ENCODE measurements around the gene ANO10.
A peak's percentile ranks its signal among the peaks of the same experiment; 100 is the strongest.
"Not testable (repeated sequence)": the region's sequence is repeated elsewhere in the genome, so short reads cannot be mapped to it uniquely, and the experiment has no call there.

ANO10 gene

DNA sequence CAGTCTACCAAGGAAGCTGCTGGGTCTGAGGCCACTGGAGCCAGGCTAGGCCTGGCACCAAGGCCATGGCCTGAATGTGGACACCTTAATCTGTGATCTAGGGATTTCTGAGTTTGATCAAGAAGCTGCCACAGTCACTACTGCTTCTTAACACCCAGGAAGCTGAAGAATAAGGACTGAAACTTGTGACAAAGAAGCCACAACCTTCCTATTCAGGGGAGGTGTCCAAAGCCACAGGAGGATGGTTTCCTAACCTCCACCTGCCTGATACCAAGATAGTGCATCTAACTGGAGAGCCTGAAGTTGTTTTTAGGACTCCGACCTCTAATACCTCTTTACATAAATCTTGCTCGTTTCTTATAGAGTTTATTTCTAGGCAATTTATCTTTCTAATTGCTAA, 5.5 kb upstream of the ANO10 start:
- DNase-seq = peak; percentile 5

DNA sequence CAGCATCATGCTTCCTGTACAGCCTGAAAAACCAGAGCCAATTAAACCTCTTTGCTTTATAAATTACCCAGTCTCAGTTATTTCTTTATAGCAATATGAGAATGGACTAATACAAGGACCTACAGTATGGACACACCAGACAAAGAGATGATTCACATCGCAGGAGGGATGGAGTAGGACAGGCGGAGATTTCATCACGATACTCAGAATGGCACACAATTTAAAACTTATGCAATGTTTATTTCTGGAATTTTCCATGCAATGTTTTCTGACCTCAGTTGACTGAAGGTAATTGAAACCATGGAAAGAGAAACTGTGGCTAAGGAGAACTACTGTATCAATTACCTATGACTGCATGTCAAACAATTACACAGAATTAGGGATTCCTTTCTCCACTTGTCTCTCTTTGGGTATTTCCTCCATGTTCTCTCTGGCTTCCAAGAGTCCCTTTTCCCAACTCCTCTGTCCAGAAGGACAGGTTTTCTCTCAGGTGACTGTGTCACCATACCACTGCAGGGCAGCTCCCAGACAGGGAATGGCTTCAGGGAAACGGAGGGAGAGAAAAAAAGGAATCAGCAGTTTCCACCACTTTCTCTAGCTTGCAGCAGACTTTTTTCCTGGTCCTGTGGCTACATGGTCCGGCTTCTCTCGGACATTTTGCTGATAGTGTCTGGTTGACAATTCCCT, 3.0 kb upstream of the ANO10 start:
- DNase-seq = no peak

DNA sequence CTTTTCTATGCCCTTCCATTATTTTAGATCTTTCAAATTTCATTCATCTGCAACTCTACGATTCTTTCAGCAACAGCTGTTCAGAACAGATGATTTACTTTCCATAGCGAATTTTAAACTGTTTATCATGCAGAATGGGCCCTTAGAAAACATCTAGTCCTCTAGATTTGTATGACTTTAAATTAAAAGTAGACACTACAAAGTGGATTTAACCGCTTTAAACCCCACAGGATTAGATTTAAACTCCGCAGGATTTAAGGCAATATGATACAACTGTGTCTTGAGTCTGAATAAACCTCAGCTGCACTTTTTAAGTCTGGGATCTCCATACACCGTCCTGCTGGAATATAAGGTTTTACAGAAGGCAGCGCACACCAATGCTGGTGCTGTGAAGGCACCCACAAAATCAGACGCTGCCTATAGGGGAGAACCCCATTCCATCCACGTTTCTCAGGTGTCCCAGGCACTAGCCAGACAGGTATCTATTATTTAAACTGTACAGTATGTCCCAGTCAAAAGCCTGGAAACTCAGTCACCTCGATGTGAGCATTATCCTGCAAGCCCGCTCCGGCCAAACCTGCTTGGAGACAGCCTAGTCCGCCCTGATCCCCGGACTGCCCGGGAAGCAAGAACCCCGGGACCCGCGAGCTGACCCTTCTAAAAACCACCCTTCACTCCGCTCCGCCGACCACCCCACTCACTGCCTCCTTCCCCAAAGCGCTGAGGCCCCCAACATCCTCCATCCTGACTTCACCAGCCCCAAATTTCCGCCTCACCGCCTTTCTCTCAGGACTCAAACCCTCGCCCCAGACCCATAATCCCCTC, 768 bp downstream of the ANO10 start:
- no peak for DNase-seq

DNA sequence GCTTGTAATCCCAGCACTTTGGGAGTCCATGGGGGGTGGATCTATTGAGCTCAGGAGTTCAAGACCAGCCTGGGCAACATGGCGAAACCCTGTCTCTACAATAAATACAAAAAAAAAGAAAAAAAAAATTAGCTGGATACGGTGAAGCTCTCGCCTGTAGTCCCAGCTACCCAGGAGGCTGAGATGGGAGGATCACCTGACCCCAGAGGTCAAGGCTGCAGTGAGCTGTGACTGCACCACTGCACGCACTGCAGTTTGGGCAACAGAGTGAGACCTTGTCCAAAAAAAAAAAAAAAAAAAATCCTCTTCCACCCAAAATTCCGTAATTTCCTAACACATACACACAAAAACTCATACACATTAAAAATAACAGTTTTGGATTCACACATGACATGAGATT, 2.2 kb downstream of the ANO10 start:
- no peak for DNase-seq

DNA sequence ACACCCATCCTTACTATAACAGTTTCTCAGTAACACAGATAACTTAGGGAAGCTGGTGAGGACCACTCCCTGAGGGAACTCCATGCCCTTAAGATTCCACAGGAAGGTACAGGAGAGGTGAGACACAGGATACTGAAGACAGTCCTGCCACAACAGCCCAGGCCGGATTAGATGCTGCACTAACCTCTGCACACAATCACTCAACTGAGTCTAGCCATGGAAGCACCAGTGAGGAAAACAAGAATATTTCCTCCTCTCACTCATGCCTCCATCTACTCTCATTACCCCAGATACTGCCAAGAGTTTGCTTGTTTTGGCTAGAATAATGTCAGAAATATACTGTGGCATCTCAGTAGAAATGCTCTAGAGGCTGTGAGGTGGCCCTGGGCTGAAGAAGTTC, 3.7 kb downstream of the ANO10 start:
- DNase-seq = no peak

DNA sequence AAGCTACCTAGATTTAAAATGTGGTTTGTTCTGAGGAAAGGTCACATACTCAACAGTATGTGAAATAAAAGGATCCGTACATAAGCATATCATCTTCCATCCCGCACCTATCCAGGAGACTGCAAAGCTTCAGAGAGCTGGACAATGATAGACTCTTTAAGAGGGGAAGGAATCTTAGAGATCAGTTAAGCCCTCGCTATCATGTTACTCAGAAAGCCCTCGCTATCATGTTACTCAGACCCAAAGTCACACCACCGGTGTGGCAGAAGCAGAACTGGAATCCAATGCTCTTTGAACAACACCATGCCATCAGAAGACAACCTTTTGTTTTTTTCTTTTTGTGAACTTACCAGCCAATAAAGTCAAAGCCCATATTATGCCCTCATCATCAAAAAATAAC, 5.8 kb downstream of the ANO10 start:
- no peak for DNase-seq

DNA sequence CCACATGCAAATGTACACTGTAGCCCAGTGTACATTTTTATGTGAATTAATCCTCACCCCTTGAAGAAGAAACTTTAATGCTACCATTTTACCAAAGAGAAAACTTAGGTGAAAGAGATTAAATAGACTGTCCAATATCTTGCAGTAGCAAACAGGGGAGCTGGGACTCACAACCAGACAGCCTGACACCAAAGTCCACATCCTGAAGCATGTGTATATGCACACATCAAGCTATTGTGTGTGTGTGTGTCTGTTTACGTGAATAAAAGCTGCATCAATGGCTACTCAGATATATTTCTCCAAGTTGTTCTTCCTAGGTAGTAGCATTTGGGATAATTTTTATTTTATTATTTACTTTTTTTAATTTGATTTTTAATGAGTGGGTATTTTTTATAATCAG, 6.7 kb downstream of the ANO10 start:
- no peak for DNase-seq

DNA sequence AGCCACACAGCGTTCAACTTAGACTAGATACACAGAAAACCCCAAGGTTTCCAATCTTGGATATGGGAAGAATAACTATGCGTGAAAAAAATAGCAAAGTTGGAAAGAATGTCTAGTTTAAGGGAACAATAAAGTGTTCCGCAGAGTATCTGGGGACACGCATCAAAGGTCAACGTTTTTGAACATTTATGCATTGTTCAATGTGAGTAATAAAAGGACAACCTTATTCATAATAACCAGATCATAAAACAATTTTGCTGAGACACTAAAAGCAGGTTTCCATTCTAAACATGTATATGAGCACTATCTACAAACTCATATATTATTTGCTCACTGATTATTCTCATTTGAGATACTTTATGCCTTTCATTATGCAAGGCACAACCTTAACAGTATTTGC, 7.8 kb downstream of the ANO10 start:
- DNase-seq = no peak

DNA sequence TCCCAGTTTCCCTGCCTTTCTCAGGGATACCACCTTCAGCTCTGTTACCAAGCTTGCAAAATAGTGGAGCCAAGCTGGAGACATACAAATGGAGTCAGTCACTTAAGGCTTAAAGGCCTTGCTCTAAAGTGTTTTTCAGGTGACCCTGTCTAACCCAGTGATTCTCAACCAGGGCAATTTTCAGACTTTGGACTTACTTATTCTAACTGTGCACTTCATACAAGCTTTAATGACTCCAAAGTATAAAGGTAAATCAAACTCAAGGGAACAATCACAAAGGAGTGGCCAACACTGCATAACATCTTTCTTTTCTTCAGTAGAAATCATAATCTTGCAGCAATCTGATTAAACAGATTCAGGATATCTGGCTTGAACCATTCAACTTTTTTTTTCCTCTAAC, 9.4 kb downstream of the ANO10 start:
- DNase-seq = no peak

DNA sequence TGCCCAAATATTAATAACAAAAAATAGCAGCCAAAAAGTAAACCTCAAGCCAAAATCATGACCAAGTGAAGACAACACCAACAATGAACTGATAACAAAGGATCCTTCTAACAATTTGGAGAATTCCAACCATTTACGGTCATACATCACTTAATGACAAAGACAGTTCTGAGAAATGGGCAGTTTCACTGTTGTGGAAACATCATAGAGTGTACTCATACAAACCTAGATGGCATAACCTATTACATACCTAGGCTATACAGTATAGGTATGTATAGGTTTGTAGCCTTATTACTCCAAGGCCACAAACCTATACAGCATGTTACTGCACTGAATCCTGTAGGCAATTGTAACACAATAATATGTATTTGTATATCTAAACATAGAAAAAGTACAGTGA, 12.4 kb downstream of the ANO10 start:
- no peak for DNase-seq

DNA sequence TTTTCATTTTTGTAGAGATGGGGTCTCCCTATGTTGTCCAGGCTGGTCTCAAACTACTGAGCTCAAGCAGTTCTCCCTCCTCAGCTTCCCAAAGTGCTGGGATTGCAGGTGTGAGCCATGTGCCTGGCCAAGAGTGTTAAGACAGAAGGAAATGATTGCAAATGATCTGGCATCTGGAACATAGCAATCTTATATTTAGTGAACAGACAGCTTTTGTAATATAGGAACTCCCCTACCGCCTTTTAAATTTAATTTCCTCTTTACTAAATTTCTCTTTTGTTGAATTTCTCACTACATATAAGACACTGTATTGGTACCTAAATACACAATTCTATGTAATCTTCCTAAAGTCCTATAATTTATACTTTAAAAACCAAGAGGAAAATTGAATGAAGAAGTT, 13.1 kb downstream of the ANO10 start:
- DNase-seq = no peak

DNA sequence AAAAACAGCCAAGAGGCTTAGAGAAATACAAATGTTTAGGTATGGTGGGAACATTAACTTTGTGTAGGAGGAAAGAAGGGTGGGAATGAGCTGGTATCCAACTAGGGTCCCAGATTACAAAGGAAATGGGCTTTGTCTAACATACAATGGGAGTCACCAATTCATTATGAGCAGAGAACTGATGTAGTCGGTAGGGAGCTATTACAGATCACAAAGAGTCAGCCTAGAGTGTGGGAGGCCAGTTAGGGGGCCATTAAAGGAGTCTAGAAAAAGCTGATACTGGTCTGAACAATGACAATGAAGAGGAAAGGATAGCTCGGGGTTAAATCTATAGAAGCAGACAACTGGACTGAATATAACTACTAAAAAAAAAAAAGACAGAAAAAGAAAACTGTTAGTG, 15.5 kb downstream of the ANO10 start:
- DNase-seq = no peak

DNA sequence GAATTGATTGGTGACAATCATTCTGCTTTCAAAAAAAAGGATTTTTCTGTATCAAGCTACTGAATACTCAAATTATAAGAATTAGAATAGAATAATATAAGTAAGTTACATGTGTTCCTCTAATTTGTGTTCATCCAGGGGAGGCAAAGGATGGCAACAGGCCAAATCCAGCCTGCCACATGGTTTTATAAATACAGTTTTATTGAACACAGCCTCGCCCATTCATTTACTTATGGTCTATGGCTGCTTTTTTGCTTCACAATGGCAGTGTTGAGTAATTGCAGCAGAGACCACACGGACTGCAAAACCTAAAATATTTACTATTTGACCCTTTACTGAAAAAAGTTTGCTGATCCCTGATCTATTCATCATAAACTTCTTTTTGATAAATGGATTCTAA, 21.9 kb downstream of the ANO10 start:
- DNase-seq = not testable (repeated sequence)

DNA sequence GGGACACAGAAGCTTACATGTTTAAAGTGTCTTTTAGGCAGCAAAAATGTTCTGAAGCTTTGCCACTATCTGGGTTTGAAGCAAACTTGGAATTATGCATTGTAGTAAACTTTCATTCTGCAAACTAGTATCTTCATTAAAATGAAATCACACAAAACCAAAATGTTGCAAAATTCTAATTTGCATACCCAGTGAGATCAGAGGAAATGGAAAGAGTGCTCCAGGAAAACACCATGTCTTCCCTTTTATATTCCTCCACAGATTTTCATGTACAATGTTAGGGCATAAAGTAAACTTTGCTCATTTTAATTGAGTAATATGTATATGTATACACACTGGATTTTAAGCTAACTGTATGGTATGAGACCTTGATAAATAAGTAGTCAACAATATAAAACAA, 23.9 kb downstream of the ANO10 start:
- no peak for DNase-seq

DNA sequence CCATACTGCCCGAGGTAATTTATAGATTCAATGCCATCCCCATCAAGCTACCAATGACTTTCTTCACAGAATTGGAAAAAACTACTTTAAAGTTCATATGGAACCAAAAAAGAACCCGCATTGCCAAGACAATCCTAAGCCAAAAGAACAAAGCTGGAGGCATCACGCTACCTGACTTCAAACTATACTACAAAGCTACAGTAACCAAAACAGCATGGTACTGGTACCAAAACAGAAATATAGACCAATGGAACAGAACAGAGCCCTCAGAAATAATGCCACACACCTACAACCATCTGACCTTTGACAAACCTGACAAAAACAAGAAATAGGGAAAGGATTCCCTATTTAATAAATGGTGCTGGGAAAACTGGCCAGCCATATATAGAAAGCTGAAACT, 25.6 kb downstream of the ANO10 start:
- not testable (repeated sequence) for DNase-seq

DNA sequence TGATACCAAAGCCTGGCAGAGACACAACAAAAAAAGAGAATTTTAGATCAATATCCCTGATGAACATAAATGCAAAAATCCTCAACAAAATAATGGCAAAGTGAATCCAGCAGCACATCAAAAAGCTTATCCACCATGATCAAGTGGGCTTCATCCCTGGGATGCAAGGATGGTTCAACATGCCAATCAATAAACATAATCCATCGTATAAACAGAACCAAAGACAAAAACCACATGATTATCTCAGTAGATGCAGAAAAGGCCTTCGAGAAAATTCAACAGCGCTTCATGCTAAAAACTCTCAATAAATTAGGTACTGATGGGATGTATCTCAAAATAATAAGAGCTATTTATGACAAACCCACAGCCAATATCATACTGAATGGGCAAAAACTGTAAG, 26.5 kb downstream of the ANO10 start:
- not testable (repeated sequence) for DNase-seq

DNA sequence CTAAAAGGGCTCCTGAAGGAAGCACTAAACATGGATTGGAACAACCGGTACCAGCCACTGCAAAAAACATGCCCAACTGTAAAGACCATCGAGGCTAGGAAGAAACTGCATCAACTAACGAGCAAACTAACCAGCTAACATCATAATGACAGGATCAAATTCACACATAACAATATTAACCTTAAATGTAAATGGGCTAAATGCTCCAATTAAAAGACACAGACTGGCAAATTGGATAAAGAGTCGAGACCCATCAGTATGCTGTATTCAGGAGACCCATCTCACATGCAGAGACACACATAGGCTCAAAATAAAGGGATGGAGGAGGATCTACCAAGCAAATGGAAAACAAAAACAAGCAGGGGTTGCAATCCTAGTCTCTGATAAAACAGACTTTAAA, 28.2 kb downstream of the ANO10 start:
- not testable (repeated sequence) for DNase-seq

DNA sequence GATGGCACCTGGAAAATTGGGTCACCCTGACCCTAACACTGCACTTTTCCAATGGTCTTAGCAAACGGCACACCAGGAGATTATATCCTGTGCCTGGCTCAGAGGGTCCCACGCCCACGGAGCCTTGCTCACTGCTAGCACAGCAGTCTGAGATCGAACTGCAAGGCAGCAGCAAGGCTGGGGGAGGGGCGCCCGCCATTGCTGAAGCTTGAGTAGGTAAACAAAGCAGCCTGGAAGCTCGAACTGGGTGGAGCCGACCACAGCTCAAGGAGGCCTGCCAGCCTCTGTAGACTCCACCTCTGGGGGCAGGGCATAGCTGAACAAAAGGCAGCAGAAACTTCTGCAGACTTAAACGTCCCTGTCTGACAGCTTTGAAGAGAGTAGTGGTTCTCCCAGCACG, 29.9 kb downstream of the ANO10 start:
- DNase-seq = not testable (repeated sequence)

DNA sequence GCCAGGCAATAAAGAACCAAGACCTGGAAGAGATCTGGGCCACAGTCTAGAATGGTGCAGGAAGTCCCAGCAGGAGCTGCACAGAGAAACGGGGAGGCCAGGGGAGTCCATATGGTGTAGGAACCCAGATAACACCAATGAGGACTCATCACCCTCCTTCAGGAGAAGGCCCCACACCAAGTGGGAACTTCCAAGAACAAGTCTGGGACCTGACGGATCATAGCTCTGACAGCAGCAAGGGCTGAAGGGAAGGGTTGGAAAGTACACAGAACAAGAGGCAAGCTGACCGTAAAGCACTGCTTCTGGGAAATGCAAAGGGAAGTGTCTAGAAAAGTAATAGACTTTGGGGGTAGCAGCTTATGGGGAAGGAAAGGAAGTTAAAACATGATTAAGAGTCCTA, 34.5 kb downstream of the ANO10 start:
- DNase-seq = no peak

DNA sequence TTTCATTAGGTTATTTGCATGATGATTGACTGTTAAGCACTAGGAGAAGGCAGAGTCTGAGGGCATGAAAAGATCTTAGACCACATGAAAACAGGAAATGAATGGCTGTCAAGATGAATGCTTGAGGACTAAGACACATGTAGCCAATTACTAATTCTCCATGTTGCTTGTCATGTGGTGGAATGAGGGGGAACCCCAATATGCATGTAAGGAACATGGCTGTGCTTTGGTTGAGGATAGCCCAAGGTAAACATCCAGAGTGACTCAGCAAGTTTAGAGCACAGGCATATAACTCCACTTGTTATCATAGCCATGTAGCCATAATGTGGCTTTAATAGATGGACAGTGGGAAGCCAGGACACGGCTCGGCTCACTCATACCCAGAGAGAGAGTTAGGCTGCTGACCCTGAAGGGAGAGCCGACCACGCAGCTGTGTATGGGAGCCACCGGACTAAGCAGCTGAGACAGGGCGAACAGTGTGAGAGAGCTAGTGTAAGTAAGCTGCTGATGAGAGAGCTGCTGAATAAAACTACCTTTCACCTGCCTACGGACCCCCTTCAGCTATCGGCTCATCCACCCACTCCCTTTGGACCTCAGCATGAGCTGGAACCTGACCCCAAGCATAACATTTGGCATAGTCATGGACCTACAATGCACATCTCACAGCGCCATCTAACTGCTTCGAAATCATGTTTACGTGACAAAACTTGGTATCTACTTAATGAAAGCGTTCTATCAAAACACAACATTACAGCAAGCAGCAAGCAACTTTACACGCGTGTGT, 37.6 kb downstream of the ANO10 start:
- DNase-seq = peak; percentile 8

DNA sequence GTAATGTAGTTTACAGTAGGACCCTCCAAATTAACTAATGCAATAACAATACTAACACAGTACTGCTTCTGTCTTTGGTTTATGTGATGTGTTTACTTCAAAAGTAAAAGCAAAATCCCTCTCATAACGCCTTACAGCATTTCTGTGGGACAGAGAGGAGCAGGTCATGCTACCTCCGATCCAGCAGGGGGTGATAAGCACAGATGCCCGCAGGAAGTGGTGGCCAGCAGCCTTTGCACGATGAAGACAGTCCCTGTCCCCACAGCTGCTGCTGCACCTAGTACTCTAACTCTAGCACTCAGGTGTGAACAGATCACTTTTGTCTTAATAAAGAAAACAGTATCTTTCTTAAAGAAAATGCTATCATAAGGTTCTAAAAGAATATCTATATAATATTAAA, 38.3 kb downstream of the ANO10 start:
- peak; percentile 7 for DNase-seq

DNA sequence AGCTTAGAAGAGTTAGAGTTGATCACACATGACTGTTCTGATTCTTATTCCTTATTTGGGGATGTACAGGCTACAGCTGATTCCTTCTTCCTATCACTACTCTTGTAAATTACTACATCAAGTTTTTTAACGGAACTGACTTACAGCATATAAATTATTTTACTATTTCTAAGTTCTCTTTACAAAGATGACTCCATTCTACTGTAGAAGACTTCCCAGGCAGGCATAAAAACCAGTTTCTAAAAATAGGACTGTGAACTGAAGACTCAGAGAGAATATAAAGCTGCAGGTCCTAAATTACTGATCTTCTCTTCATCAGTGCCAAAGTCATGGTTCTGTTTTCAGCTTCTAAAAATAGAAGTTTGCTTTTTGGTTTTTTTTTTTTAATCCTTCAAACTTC, 38.9 kb downstream of the ANO10 start:
- DNase-seq = no peak

DNA sequence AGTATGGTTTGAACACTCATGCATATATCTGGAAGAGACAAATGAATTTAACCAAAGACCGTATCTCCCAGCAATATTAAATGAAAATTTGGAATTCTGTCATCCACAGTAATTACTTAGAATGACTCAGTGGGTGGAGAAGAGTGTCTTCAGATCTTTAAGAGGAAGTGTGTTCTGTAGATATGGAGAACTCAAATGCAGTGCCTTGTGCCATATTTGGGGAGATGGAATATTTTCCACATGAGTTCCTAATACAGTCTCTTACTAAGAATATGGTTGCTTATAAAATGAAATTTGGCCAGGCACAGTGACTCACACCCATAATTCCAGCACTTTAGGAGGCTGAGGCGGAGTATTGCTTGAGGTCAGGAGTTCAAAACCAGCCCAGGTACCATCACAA, 40.5 kb downstream of the ANO10 start:
- DNase-seq = no peak

DNA sequence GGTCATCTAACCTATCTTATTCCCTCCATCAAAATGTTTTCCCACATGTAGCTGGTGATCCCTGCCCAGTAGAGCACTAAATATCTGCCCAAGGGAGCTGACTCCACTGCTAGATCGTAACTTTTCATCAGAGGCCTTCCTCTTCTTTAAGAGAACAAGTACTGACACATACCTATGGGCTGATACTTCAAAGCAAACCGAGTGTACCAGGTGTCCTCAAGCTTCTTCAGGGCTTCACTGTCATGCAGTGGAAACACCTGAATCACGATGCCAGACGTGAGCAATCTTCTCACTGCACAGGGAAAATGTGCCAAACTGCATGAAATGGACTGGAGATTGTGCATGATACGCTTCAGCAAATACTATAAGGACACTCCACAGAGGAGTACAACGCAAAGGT, 41.6 kb downstream of the ANO10 start:
- DNase-seq = no peak
